Ishikawa (cell line): ENCODE measurements around the gene PPP1R3D.

ENCODE experiments used
- CEBPB ChIP-seq: IDR thresholded peaks from 2 replicates; pipeline ENCODE4 v1.6.1; 2012
- EGR1 ChIP-seq: IDR thresholded peaks from 2 replicates; pipeline ENCODE4 v1.6.1; 2012
- EP300 ChIP-seq: IDR thresholded peaks from 2 replicates; pipeline ENCODE4 v1.6.1; 2012; ENCODE audit warnings: borderline replicate concordance
- FOXM1 ChIP-seq: IDR thresholded peaks from 2 replicates; pipeline ENCODE4 v1.6.1; 2012; ENCODE audit warnings: low read depth, borderline replicate concordance
- NFIC ChIP-seq: IDR thresholded peaks from 2 replicates; pipeline ENCODE4 v1.6.1; 2012
- TAF1 ChIP-seq: IDR thresholded peaks from 2 replicates; pipeline ENCODE4 v1.6.1; 2012; ENCODE audit warnings: low read depth, mild to moderate bottlenecking
- TCF12 ChIP-seq: IDR thresholded peaks from 2 replicates; pipeline ENCODE4 v1.6.1; 2012; ENCODE audit warnings: low read depth
- YY1 ChIP-seq: IDR thresholded peaks from 2 replicates; pipeline ENCODE4 v1.6.1; 2012; ENCODE audit warnings: low read depth
- ZBTB7A ChIP-seq: IDR thresholded peaks from 2 replicates; pipeline ENCODE4 v1.6.1; 2012; ENCODE audit warnings: low read depth
- TF ChIP-seq, protein P1 (sequence below): IDR thresholded peaks from 2 replicates; pipeline ENCODE4 v1.6.1; 2012; ENCODE audit warnings: low read depth, mild to moderate bottlenecking
- TF ChIP-seq, protein P2 (sequence below): IDR thresholded peaks from 2 replicates; pipeline ENCODE4 v1.6.1; 2012

DNA sequence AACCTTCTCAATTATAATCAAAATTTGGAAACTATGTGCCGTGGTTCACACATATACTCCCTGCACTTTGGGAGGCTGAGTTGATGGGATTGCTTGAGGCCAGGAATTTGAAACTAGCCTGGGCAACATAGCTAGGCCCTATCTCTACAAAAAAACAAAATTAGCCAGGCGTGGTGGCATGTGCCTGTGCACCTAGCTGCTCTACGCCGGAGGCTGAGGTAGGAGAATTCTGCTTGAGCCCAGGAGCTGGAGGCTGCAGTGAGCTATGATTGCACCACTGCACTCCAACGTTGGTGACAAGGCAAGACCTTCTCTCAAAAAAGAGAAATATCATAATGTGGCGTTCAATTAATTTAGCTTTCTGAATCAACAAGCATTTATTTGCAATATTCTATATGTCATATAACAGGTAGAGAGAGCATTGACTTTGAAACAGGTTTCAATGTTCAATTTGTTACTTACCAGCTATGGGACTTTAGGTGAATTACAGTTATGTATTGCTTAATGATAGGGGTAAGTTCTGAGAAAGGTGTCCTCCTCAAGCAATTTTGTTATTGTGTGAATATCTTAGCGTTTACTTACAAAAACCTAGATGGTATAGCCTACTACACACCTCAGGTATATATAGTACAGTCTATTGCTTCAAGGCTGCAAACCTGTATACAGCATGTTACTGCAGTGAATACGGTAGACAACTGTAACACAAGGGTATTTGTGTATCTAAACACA lies 4.5 kb downstream of the PPP1R3D start:
- TF ChIP-seq EP300 = no peak
- TF ChIP-seq CEBPB = no peak
- TF ChIP-seq, protein P1, sequence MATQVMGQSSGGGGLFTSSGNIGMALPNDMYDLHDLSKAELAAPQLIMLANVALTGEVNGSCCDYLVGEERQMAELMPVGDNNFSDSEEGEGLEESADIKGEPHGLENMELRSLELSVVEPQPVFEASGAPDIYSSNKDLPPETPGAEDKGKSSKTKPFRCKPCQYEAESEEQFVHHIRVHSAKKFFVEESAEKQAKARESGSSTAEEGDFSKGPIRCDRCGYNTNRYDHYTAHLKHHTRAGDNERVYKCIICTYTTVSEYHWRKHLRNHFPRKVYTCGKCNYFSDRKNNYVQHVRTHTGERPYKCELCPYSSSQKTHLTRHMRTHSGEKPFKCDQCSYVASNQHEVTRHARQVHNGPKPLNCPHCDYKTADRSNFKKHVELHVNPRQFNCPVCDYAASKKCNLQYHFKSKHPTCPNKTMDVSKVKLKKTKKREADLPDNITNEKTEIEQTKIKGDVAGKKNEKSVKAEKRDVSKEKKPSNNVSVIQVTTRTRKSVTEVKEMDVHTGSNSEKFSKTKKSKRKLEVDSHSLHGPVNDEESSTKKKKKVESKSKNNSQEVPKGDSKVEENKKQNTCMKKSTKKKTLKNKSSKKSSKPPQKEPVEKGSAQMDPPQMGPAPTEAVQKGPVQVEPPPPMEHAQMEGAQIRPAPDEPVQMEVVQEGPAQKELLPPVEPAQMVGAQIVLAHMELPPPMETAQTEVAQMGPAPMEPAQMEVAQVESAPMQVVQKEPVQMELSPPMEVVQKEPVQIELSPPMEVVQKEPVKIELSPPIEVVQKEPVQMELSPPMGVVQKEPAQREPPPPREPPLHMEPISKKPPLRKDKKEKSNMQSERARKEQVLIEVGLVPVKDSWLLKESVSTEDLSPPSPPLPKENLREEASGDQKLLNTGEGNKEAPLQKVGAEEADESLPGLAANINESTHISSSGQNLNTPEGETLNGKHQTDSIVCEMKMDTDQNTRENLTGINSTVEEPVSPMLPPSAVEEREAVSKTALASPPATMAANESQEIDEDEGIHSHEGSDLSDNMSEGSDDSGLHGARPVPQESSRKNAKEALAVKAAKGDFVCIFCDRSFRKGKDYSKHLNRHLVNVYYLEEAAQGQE = no peak
- no peak for TF ChIP-seq EGR1
- TF ChIP-seq, protein P2, sequence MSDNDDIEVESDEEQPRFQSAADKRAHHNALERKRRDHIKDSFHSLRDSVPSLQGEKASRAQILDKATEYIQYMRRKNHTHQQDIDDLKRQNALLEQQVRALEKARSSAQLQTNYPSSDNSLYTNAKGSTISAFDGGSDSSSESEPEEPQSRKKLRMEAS = no peak
- no peak for TF ChIP-seq TAF1
- no peak for TF ChIP-seq FOXM1
- no peak for TF ChIP-seq ZBTB7A
- TF ChIP-seq NFIC = no peak
- TF ChIP-seq TCF12 = no peak
- TF ChIP-seq YY1 = no peak
